Epithelial cell of prostate (primary cell): ENCODE results near the gene RLN2.

Experiments
- DNase-seq: peaks from one replicate; pipeline ENCODE4 v3.0.0-alpha.2; 2011; ENCODE audit warnings: low read depth, low spot score
- H3K27ac ChIP-seq: fragments of 450-650 bp; 2 replicates; pipeline ENCODE4 v1.5.1; 2017; ENCODE audit warnings: mild to moderate bottlenecking

RLN2 gene

GRCh38 chr9:5274770-5275169 is 29.7 kb downstream of the RLN2 start:
- H3K27ac ChIP-seq, result no peak overlapping the region
- no peak for DNase-seq

GRCh38 chr9:5269249-5269715 is 35.2 kb downstream of the RLN2 start:
- peak overlapping the region; percentile 32 for H3K27ac ChIP-seq
- DNase-seq, result no peak

GRCh38 chr9:5265939-5266338 is 38.6 kb downstream of the RLN2 start:
- no peak for DNase-seq
- H3K27ac ChIP-seq, result no peak overlapping the region

DNA sequence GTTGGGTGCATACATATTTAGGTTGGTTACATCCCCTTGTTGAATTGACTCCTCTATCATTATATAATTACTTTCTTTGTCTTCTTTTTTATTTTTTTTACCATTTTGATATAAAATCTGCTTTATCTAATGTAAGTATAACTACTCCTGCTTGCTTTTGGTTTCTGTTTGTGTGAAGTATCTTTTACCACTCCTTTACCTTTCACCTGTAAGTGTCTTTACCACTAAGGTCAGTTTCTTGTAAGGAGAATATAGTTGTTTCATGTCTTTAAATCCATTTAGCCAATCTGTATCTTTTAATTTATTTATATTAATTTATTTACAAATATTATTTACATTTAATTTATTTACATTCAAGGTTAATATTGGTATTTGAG is 40.3 kb downstream of the RLN2 start:
- H3K27ac ChIP-seq, result no peak overlapping the region
- no peak for DNase-seq

GRCh38 chr9:5263351-5264218 is 40.9 kb downstream of the RLN2 start:
- H3K27ac ChIP-seq, result no peak overlapping the region
- DNase-seq, result no peak
